Right cardiac atrium (tissue), 5 donors: Measurements from ENCODE around the gene HOXB2. TPM values are rescaled to one million over a fixed set of nuclear protein-coding genes. Genes with fewer than 3 reads are reported as not detected.

Experiments used
- ATAC-seq, 2 donors: fragments of 200-7000 bp; cut with Tn5 transposase; one replicate each; pipeline versions ENCODE4 v1.8.0 to v1.9.1; 2020; ENCODE audit warnings: moderate library complexity in 2 of 2, mild to moderate bottlenecking in 1 of 2
- DNase-seq, 3 donors: peaks; one replicate each; pipeline ENCODE4 v3.0.0-alpha.2; 2020
- H3K27ac ChIP-seq: one replicate; pipeline ENCODE4 v1.5.1; 2013; ENCODE audit warnings: mild to moderate bottlenecking, low read length, control low read depth, moderate library complexity
- H3K27me3 ChIP-seq: one replicate; pipeline ENCODE4 v1.6.1; 2013; ENCODE audit not compliant: control insufficient read depth, insufficient read depth
- H3K4me1 ChIP-seq: one replicate; pipeline ENCODE4 v1.6.1; 2013; ENCODE audit warnings: low read length; ENCODE audit not compliant: control insufficient read depth, insufficient read depth
- H3K4me3 ChIP-seq: one replicate; pipeline ENCODE4 v1.5.1; 2013; ENCODE audit warnings: low read length, control low read depth
- H3K9me3 ChIP-seq: one replicate; pipeline ENCODE4 v1.6.1; 2013; ENCODE audit warnings: low read length; ENCODE audit not compliant: control insufficient read depth
- WGBS: extraction: QIAGEN DNeasy Blood & Tissue Kit; methylation state at CpG from one replicate; pipeline ENCODE4 v1.1.7; 2013; 5-methylcytosine and 5-hydroxymethylcytosine counted together
- intact Hi-C, 4 donors: fragments of 100-400 bp; cut with DNase I; formaldehyde crosslinking; loops; one replicate each; pipeline versions ENCODE4 v1.11.0 to v1.14.0; 2022 to 2023
- polyA plus RNA-seq: library from polyadenylated mRNA; stranded (reverse); fragments of 200-250 nt; gene quantifications from one replicate; pipeline ENCODE4 v1.2.3, GENCODE V29; 2013
- total RNA-seq, 4 donors: library from RNA; stranded (reverse); fragmentation: NEBNext Ultra II Directional; extraction: Animal tissue kit (Norgen Biotek cat#: 25700); gene quantifications; one replicate each; pipeline ENCODE4 v1.2.1, GENCODE V29; 2021
- donor health status: healthy with polysubstance abuse.
- donor health status: DM: no; HTN: yes; CAD: no.
- donor health status: DM: no; HTN: no; CAD: no.
- donor health status: DM: no; HTN: yes; CAD: no; lungs with severe emphysema.
- donor health status: DM: yes; HTN: yes; CAD: no.

Gene HOXB2
- total and polyA plus RNA-seq, 5 donors = 2.4 to 9.9 (median 5.5) TPM

GRCh38 chr17:48550502-48551213 is 5.7 kb upstream of the HOXB2 start:
- Histone ChIP-seq H3K27ac (no peak overlapping the region), H3K4me3 (no peak overlapping the region), H3K27me3 (no peaks in the 10 kb centered on the region), H3K4me1 (peaks cover under 1% of the 10 kb centered on the region), H3K9me3 (no peaks in the 10 kb centered on the region)
- ATAC-seq (no peak), DNase-seq (no peak)
- intact Hi-C loops = no loop called here
- 58% methylated on average over 70 of the region's 70 CpGs for WGBS

- H3K27ac ChIP-seq = no peak overlapping the region
- WGBS = 67% methylated on average over 18 of the region's 18 CpGs
Measured at GRCh38 chr17:48549914-48550501, 5.1 kb upstream of the HOXB2 start.

GRCh38 chr17:48549281-48549630 is 4.3 kb upstream of the HOXB2 start:
- no peak overlapping the region for H3K4me3 ChIP-seq
- WGBS = 74% methylated on average over 3 of the region's 3 CpGs
- DNase-seq = no peak
- peaks cover 3% of the 10 kb centered on the region for H3K4me1 ChIP-seq
- intact Hi-C loops = no loop called here
- ATAC-seq = no peak
- H3K27me3 ChIP-seq = no peaks in the 10 kb centered on the region
- H3K9me3 ChIP-seq = no peaks in the 10 kb centered on the region
- H3K27ac ChIP-seq = no peak overlapping the region

More at GRCh38 chr17:48549914-48550501, 5.1 kb upstream of the HOXB2 start:
- DNase-seq (no peak), ATAC-seq (no peak)
- H3K9me3 ChIP-seq = no peaks in the 10 kb centered on the region
- H3K4me1 ChIP-seq = peaks cover 3% of the 10 kb centered on the region
- no peak overlapping the region for H3K4me3 ChIP-seq
- H3K27me3 ChIP-seq = no peaks in the 10 kb centered on the region
- intact Hi-C loops = no loop called here

GRCh38 chr17:48548523-48549280 is 3.8 kb upstream of the HOXB2 start:
- Histone ChIP-seq H3K9me3 (no peaks in the 10 kb centered on the region), H3K4me1 (peaks cover 3% of the 10 kb centered on the region), H3K27ac (peak overlapping the region; percentile 28), H3K4me3 (no peak overlapping the region), H3K27me3 (no peaks in the 10 kb centered on the region)
- WGBS = 56% methylated on average over 6 of the region's 6 CpGs
- intact Hi-C loops = no loop called here
- no peak for ATAC-seq
- no peak for DNase-seq

- Histone ChIP-seq H3K4me1 (peaks cover 3% of the 10 kb centered on the region), H3K27ac (peak overlapping the region; percentile 75), H3K9me3 (no peaks in the 10 kb centered on the region), H3K4me3 (peak overlapping the region; percentile 29), H3K27me3 (no peaks in the 10 kb centered on the region)
- intact Hi-C loops = no loop called here
- DNase-seq (peak in 1 of 3 donors; percentile 75), ATAC-seq (no peak)
- 31% methylated on average over 24 of the region's 24 CpGs for WGBS
Measured at GRCh38 chr17:48547808-48548522, 3.1 kb upstream of the HOXB2 start.

GRCh38 chr17:48546924-48547807 is 2.3 kb upstream of the HOXB2 start:
- DNase-seq = no peak
- intact Hi-C loops = no loop called here
- 30% methylated on average over 10 of the region's 10 CpGs for WGBS
- peak overlapping the region; percentile 45 for H3K4me3 ChIP-seq
- H3K27ac ChIP-seq = peak overlapping the region; percentile 88
- H3K9me3 ChIP-seq = no peaks in the 10 kb centered on the region
- ATAC-seq = peak in 1 of 2 donors; percentile 10
- peaks cover 3% of the 10 kb centered on the region for H3K4me1 ChIP-seq
- no peaks in the 10 kb centered on the region for H3K27me3 ChIP-seq

- H3K4me1 ChIP-seq = peaks cover 3% of the 10 kb centered on the region
- H3K4me3 ChIP-seq = peak overlapping the region; percentile 45
Measured at GRCh38 chr17:48546137-48546923, 1.4 kb upstream of the HOXB2 start.

GRCh38 chr17:48545539-48545938 is 630 bp upstream of the HOXB2 start:
- WGBS = 95% methylated on average over 1 of the region's 1 CpG
- Histone ChIP-seq H3K27me3 (no peaks in the 10 kb centered on the region), H3K27ac (peak overlapping the region; percentile 50), H3K4me1 (peaks cover 3% of the 10 kb centered on the region), H3K9me3 (no peaks in the 10 kb centered on the region), H3K4me3 (no peak overlapping the region)
- DNase-seq = no peak
- intact Hi-C loops = no loop called here
- no peak for ATAC-seq

More at GRCh38 chr17:48546137-48546923, 1.4 kb upstream of the HOXB2 start:
- no peaks in the 10 kb centered on the region for H3K27me3 ChIP-seq
- no peak for ATAC-seq
- peak in 1 of 3 donors; percentile 28 for DNase-seq
- no peaks in the 10 kb centered on the region for H3K9me3 ChIP-seq
- intact Hi-C loops = no loop called here
- peak overlapping the region; percentile 88 for H3K27ac ChIP-seq
- 39% methylated on average over 10 of the region's 10 CpGs for WGBS

- peaks cover 3% of the 10 kb centered on the region for H3K4me1 ChIP-seq
- no peaks in the 10 kb centered on the region for H3K27me3 ChIP-seq
- DNase-seq (peak; percentile 87 to 95 (median 94)), ATAC-seq (peak; percentile 76 to 81)
- H3K27ac ChIP-seq = peak overlapping the region; percentile 76
- H3K4me3 ChIP-seq = peak overlapping the region; percentile 77
- WGBS = 6% methylated on average over 38 of the region's 38 CpGs
- intact Hi-C loops = loop anchor here in 1 of 4 donors (5.0 kb wide), 1 partner anchor 33 kb away; the partner anchor contains the start of gene HOXB4
- H3K9me3 ChIP-seq = no peaks in the 10 kb centered on the region
Measured at GRCh38 chr17:48544349-48545021, 424 bp downstream of the HOXB2 start.
